Measurements from ENCODE around the gene LRRC23. TPM values are rescaled to one million over a fixed set of nuclear protein-coding genes. Genes with fewer than 3 reads are reported as not detected.

LRRC23 gene
- polyA plus RNA-seq, 1 of the 3 experiments (the other 2 are of a cell fraction): 11.9 TPM

GRCh38 chr12:6916426-6917200 lies 12.0 kb downstream of the LRRC23 start (continued):
- TF ChIP-seq CTCF (IDR thresholded peaks at IDR 0.05): no peak
- no peak for TF ChIP-seq NRF1 (IDR thresholded peaks at IDR 0.05; ENCODE audit: low read depth, low read length)

- TF ChIP-seq MEF2A (IDR thresholded peaks at IDR 0.05; ENCODE audit: borderline replicate concordance, low read depth) (no peak), RXRA (IDR thresholded peaks at IDR 0.05; ENCODE audit: borderline replicate concordance, low read depth) (no peak), USF2 (IDR thresholded peaks at IDR 0.05; ENCODE audit: borderline replicate concordance, low read depth, low read length) (no peak), TCF12 (IDR thresholded peaks at IDR 0.05) (no peak), GABPA (IDR thresholded peaks at IDR 0.05; ENCODE audit: low read depth) (no peak), SIN3A (IDR thresholded peaks at IDR 0.05; ENCODE audit: borderline replicate concordance, low read depth, low read length) (no peak), CHD2 (IDR thresholded peaks at IDR 0.05; ENCODE audit: low read length, partially characterized antibody) (no peak), NFIC (IDR thresholded peaks at IDR 0.05; ENCODE audit: borderline replicate concordance) (no peak), JUND (IDR thresholded peaks at IDR 0.05) (no peak), REST (IDR thresholded peaks at IDR 0.05; ENCODE audit: low read depth, low read length) (no peak), USF1 (IDR thresholded peaks at IDR 0.05; ENCODE audit: borderline replicate concordance, low read depth) (no peak), EP300 (IDR thresholded peaks at IDR 0.05; ENCODE audit: borderline replicate concordance in 1 of 2, low read depth in 1 of 2, low read length in 1 of 2) (no peak), NRF1 (IDR thresholded peaks at IDR 0.05; ENCODE audit: low read depth, low read length) (no peak), FOXM1 (IDR thresholded peaks at IDR 0.05; ENCODE audit: low read depth) (no peak), ELF1 (IDR thresholded peaks at IDR 0.05) (no peak)
- DNase-seq: no peak
- Histone ChIP-seq H3K27me3 (ENCODE audit: insufficient read depth) (no peaks in the 10 kb centered on the region), H3K9me3 (no peaks in the 10 kb centered on the region), H3K9me2 (no peaks in the 10 kb centered on the region), H3K79me2 (ENCODE audit: insufficient read depth) (peaks cover 13% of the 10 kb centered on the region; the same call in 1 of the 2 replicates), H3K36me3 (replicated peaks in 1 of 2; ENCODE audit: control insufficient read depth in 1 of 2, insufficient read depth in 2 of 2, low read length in 1 of 2) (peaks cover 6 to 11% of the 10 kb centered on the region in 2 experiments), H3F3A (replicated peaks; ENCODE audit: insufficient read depth) (no peaks in the 10 kb centered on the region), H3K4me2 (peak overlapping the region; percentile 41; the same call in 1 of the 2 replicates), H4K20me1 (ENCODE audit: insufficient read depth) (no peaks in the 10 kb centered on the region), H3K9ac (no peak overlapping the region), H3K4me1 (ENCODE audit: control insufficient read depth in 1 of 2, insufficient read depth in 2 of 2, low read depth in 1 of 2, low read length in 1 of 2) (peaks cover 14 to 18% of the 10 kb centered on the region in 2 experiments; a peak in 2 of 4 replicates), H2AFZ (ENCODE audit: low read depth) (no peak overlapping the region), H3K27ac (ENCODE audit: low read depth in 2 of 2, low read length in 1 of 2) (no peak overlapping the region), H3K4me3 (ENCODE audit: low read depth in 2 of 2, low read length in 1 of 2) (no peak overlapping the region)
- CTCF ChIA-PET: interaction anchor here (0.7 to 9.6 kb wide), 9 partner anchors 8 to 196 kb away, joined by 3 to 62 read pairs (median 4); partner anchors contain the start of gene SPSB2
- POLR2A ChIA-PET: interaction anchor here (1.4 to 2.7 kb wide), 4 partner anchors 8 to 45 kb away, joined by 4 to 11 read pairs (median 8); partner anchors contain the start of gene SPSB2
- 86% methylated on average over 10 of the region's 14 CpGs for WGBS (ENCODE audit: low lambda C conversion rate)
Measured at GRCh38 chr12:6917491-6918231, 13.0 kb downstream of the LRRC23 start.
